ACC112 (cell line): ENCODE measurements around the gene TTLL12.

Source experiments
- H2AFZ ChIP-seq: fragments of 200-600 bp; sonication (generic); one replicate; pipeline ENCODE4 v1.6.0; 2017; ENCODE audit warnings: antibody characterized with exemption, low read length; ENCODE audit not compliant: unreplicated experiment
- H3K27ac ChIP-seq: fragments of 200-600 bp; sonication (generic); 2 replicates; pipeline ENCODE4 v1.5.1; 2014; ENCODE audit warnings: low read depth, mild to moderate bottlenecking, antibody characterized with exemption, low read length, moderate library complexity
- H3K27me3 ChIP-seq: fragments of 200-600 bp; sonication (generic); 2 replicates; pipeline ENCODE4 v1.6.1; 2014; ENCODE audit warnings: mild to moderate bottlenecking, antibody characterized with exemption, low read length, moderate library complexity, mixed read lengths; ENCODE audit not compliant: insufficient read depth
- H3K36me3 ChIP-seq: fragments of 200-600 bp; sonication (generic); 2 replicates; pipeline ENCODE4 v1.6.1; 2016; ENCODE audit warnings: mild to moderate bottlenecking, antibody characterized with exemption, low read length, moderate library complexity, mixed read lengths; ENCODE audit not compliant: insufficient read depth
- H3K4me1 ChIP-seq: fragments of 200-600 bp; sonication (generic); one replicate; pipeline ENCODE4 v1.6.1; 2016; ENCODE audit warnings: low read length, mixed read lengths; ENCODE audit not compliant: insufficient read depth, unreplicated experiment, control insufficient read depth
- H3K4me3 ChIP-seq: fragments of 200-600 bp; sonication (generic); 2 replicates; pipeline ENCODE4 v1.5.1; 2014; ENCODE audit warnings: mild to moderate bottlenecking, low read depth, low read length
- H3K79me2 ChIP-seq: fragments of 200-600 bp; sonication (generic); one replicate; pipeline ENCODE4 v1.6.0; 2016; ENCODE audit warnings: low read length; ENCODE audit not compliant: control insufficient read depth, unreplicated experiment, insufficient read depth

TTLL12 gene

GRCh38 chr22:43205748-43206508, 19.0 kb upstream of the TTLL12 start:
- Histone ChIP-seq H3K4me1 (no peaks in the 10 kb centered on the region), H2AFZ (no peak overlapping the region), H3K79me2 (no peaks in the 10 kb centered on the region), H3K36me3 (no peaks in the 10 kb centered on the region), H3K4me3 (no peak overlapping the region), H3K27ac (no peak overlapping the region), H3K27me3 (no peaks in the 10 kb centered on the region)

- H3K4me1 ChIP-seq, result no peaks in the 10 kb centered on the region
- H3K27ac ChIP-seq, result no peak overlapping the region
- no peaks in the 10 kb centered on the region for H3K27me3 ChIP-seq
- H3K36me3 ChIP-seq, result no peaks in the 10 kb centered on the region
- H3K4me3 ChIP-seq, result no peak overlapping the region
- H2AFZ ChIP-seq, result no peak overlapping the region
- H3K79me2 ChIP-seq, result no peaks in the 10 kb centered on the region
Measured at GRCh38 chr22:43205261-43205691, 18.3 kb upstream of the TTLL12 start.

- Histone ChIP-seq H3K4me1 (no peaks in the 10 kb centered on the region), H3K27me3 (no peaks in the 10 kb centered on the region), H3K27ac (no peak overlapping the region), H3K36me3 (no peaks in the 10 kb centered on the region), H3K79me2 (no peaks in the 10 kb centered on the region), H2AFZ (no peak overlapping the region), H3K4me3 (no peak overlapping the region)
Measured at GRCh38 chr22:43203471-43203981, 16.6 kb upstream of the TTLL12 start.

- Histone ChIP-seq H3K79me2 (no peaks in the 10 kb centered on the region), H3K27ac (no peak overlapping the region), H3K36me3 (no peaks in the 10 kb centered on the region), H3K4me3 (no peak overlapping the region), H3K4me1 (no peaks in the 10 kb centered on the region), H3K27me3 (no peaks in the 10 kb centered on the region), H2AFZ (no peak overlapping the region)
Measured at GRCh38 chr22:43202756-43203410, 15.9 kb upstream of the TTLL12 start.

- H3K27me3 ChIP-seq, result no peaks in the 10 kb centered on the region
Measured at GRCh38 chr22:43202326-43202725, 15.4 kb upstream of the TTLL12 start.

GRCh38 chr22:43201486-43202219, 14.7 kb upstream of the TTLL12 start:
- Histone ChIP-seq H3K79me2 (no peaks in the 10 kb centered on the region), H3K4me3 (no peak overlapping the region), H3K36me3 (no peaks in the 10 kb centered on the region), H3K27me3 (no peaks in the 10 kb centered on the region), H3K4me1 (no peaks in the 10 kb centered on the region), H2AFZ (no peak overlapping the region), H3K27ac (no peak overlapping the region)

More at GRCh38 chr22:43202326-43202725, 15.4 kb upstream of the TTLL12 start:
- H3K79me2 ChIP-seq, result no peaks in the 10 kb centered on the region
- no peak overlapping the region for H2AFZ ChIP-seq
- H3K36me3 ChIP-seq, result no peaks in the 10 kb centered on the region
- H3K4me3 ChIP-seq, result no peak overlapping the region
- H3K4me1 ChIP-seq, result no peaks in the 10 kb centered on the region
- H3K27ac ChIP-seq, result no peak overlapping the region

- H3K79me2 ChIP-seq, result no peaks in the 10 kb centered on the region
- no peak overlapping the region for H3K4me3 ChIP-seq
Measured at GRCh38 chr22:43200555-43200954, 13.6 kb upstream of the TTLL12 start.

GRCh38 chr22:43200031-43200430, 13.1 kb upstream of the TTLL12 start:
- H3K4me1 ChIP-seq, result no peaks in the 10 kb centered on the region
- no peaks in the 10 kb centered on the region for H3K36me3 ChIP-seq
- H3K27me3 ChIP-seq, result no peaks in the 10 kb centered on the region
- no peak overlapping the region for H2AFZ ChIP-seq
- no peaks in the 10 kb centered on the region for H3K79me2 ChIP-seq
- H3K27ac ChIP-seq, result no peak overlapping the region
- H3K4me3 ChIP-seq, result no peak overlapping the region

More at GRCh38 chr22:43200555-43200954, 13.6 kb upstream of the TTLL12 start:
- Histone ChIP-seq H2AFZ (no peak overlapping the region), H3K27ac (no peak overlapping the region), H3K36me3 (no peaks in the 10 kb centered on the region), H3K4me1 (no peaks in the 10 kb centered on the region), H3K27me3 (no peaks in the 10 kb centered on the region)

GRCh38 chr22:43199541-43199940, 12.6 kb upstream of the TTLL12 start:
- no peaks in the 10 kb centered on the region for H3K79me2 ChIP-seq
- H3K4me1 ChIP-seq, result no peaks in the 10 kb centered on the region

GRCh38 chr22:43198936-43199335, 12.0 kb upstream of the TTLL12 start:
- no peak overlapping the region for H3K4me3 ChIP-seq
- no peak overlapping the region for H2AFZ ChIP-seq

More at GRCh38 chr22:43199541-43199940, 12.6 kb upstream of the TTLL12 start:
- no peaks in the 10 kb centered on the region for H3K36me3 ChIP-seq
- H3K27me3 ChIP-seq, result 0 out of 2 replicates have a peak, but pooled peaks cover 4% of the 10 kb centered on the region
- H2AFZ ChIP-seq, result no peak overlapping the region
- no peak overlapping the region for H3K27ac ChIP-seq
- H3K4me3 ChIP-seq, result no peak overlapping the region

More at GRCh38 chr22:43198936-43199335, 12.0 kb upstream of the TTLL12 start:
- H3K79me2 ChIP-seq, result no peaks in the 10 kb centered on the region
- H3K4me1 ChIP-seq, result no peaks in the 10 kb centered on the region
- H3K36me3 ChIP-seq, result no peaks in the 10 kb centered on the region
- no peak overlapping the region for H3K27ac ChIP-seq
- 0 out of 2 replicates have a peak, but pooled peaks cover 4% of the 10 kb centered on the region for H3K27me3 ChIP-seq
